Neutrophil (primary cell): ENCODE results near the gene FGD4.

ENCODE experiments used
- H3K27ac ChIP-seq: fragments of 200-600 bp; sonication (generic); 2 replicates; pipeline ENCODE4 v1.5.1; 2016; ENCODE audit warnings: mild to moderate bottlenecking, moderate library complexity
- H3K27me3 ChIP-seq: fragments of 200-600 bp; sonication (generic); 2 replicates; pipeline ENCODE4 v1.6.0; 2016; ENCODE audit warnings: mild to moderate bottlenecking
- H3K36me3 ChIP-seq: fragments of 200-600 bp; sonication (generic); 2 replicates; pipeline ENCODE4 v1.5.1; 2017
- H3K4me1 ChIP-seq, 2 experiments: fragments of 200-600 bp in 1 of 2; sonication (generic) in 1 of 2; 1 replicate in 1 of 2; 2 replicates in 1 of 2; pipeline versions ENCODE4 v1.5.1 to v1.6.1; 2013 to 2016; ENCODE audit warnings: low read depth in 1 of 2, low read length in 1 of 2, mild to moderate bottlenecking in 1 of 2, moderate library complexity in 1 of 2; ENCODE audit not compliant: control insufficient read depth in 1 of 2, insufficient read depth in 1 of 2
- H3K4me3 ChIP-seq, 2 experiments: fragments of 200-600 bp in 1 of 2; sonication (generic) in 1 of 2; 1 replicate in 1 of 2; 2 replicates in 1 of 2; pipeline ENCODE4 v1.5.1; 2013 to 2016; ENCODE audit warnings: low read depth in 1 of 2, low read length in 1 of 2, mild to moderate bottlenecking in 1 of 2, moderate library complexity in 1 of 2
- H3K9me3 ChIP-seq: fragments of 200-600 bp; sonication (generic); 2 replicates; pipeline ENCODE4 v1.5.1; 2016
- CTCF ChIP-seq: fragments of 200-600 bp; sonication (generic); IDR thresholded peaks from 2 replicates; pipeline ENCODE4 v1.5.1; 2016; ENCODE audit warnings: antibody characterized with exemption

Gene FGD4

GRCh38 chr12:32365473-32366064, 33.8 kb upstream of the FGD4 start:
- TF ChIP-seq CTCF = peak; percentile 41
- Histone ChIP-seq H3K27me3 (no peaks in the 10 kb centered on the region), H3K36me3 (no peaks in the 10 kb centered on the region), H3K4me3 (no peak overlapping the region), H3K4me1 (no peaks in the 10 kb centered on the region), H3K9me3 (no peaks in the 10 kb centered on the region), H3K27ac (no peak overlapping the region)

GRCh38 chr12:32366714-32367113, 32.6 kb upstream of the FGD4 start:
- no peak overlapping the region for H3K4me3 ChIP-seq
- H3K36me3 ChIP-seq = no peaks in the 10 kb centered on the region
- H3K4me1 ChIP-seq = no peaks in the 10 kb centered on the region
- no peak overlapping the region for H3K27ac ChIP-seq
- no peaks in the 10 kb centered on the region for H3K9me3 ChIP-seq
- H3K27me3 ChIP-seq = no peaks in the 10 kb centered on the region
- no peak for TF ChIP-seq CTCF

DNA sequence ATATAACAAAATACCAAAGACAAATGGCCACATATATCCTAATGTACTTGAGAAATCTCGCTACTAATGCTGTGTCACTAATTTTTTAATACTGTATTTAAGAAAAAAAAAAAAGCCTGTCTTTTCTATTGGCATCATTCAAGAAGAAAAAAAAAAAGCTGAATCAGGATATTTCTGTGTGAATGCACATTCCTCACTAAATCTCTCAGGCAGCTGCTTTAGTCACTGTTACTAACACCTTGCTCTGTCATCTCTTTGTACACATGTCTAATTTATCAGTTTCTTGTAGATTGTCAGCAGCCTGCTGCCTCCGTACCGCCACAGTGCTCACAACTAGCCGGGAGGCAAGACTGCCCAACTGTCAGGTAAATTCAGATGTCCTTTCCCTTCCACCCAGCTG, 32.0 kb upstream of the FGD4 start:
- no peaks in the 10 kb centered on the region for H3K9me3 ChIP-seq
- no peaks in the 10 kb centered on the region for H3K4me1 ChIP-seq
- H3K36me3 ChIP-seq = no peaks in the 10 kb centered on the region
- H3K4me3 ChIP-seq = no peak overlapping the region
- H3K27ac ChIP-seq = no peak overlapping the region
- no peak for TF ChIP-seq CTCF
- H3K27me3 ChIP-seq = no peaks in the 10 kb centered on the region

DNA sequence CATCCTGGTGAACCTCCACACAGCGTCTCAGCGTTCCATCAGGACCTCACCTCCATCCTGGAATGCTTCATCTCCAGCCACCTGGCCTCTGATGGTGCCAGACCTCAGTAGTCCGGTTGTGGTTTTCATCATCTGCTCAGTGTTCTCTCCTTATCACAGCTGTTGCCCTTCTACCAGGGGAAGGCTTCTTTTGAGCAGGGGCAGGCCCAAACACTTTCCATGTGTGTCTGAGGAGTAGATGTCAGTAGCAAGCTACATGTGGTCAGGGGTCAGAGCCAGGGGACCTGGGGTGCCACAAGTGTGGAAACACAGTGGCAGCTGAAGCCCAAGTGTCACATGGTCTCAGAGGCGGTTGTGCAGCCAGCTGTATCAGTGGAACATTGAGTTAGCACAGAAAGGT, 30.2 kb upstream of the FGD4 start:
- H3K4me1 ChIP-seq = peaks cover 5% of the 10 kb centered on the region in 2 experiments
- H3K4me3 ChIP-seq = no peak overlapping the region
- H3K27me3 ChIP-seq = no peaks in the 10 kb centered on the region
- no peaks in the 10 kb centered on the region for H3K9me3 ChIP-seq
- no peak for TF ChIP-seq CTCF
- H3K36me3 ChIP-seq = no peaks in the 10 kb centered on the region
- no peak overlapping the region for H3K27ac ChIP-seq

GRCh38 chr12:32377344-32378055, 21.9 kb upstream of the FGD4 start:
- Histone ChIP-seq H3K4me1 (peaks cover 6 to 7% of the 10 kb centered on the region in 2 experiments), H3K36me3 (no peaks in the 10 kb centered on the region), H3K27ac (no peak overlapping the region), H3K27me3 (no peaks in the 10 kb centered on the region), H3K4me3 (no peak overlapping the region), H3K9me3 (no peaks in the 10 kb centered on the region)
- no peak for TF ChIP-seq CTCF
